Mammary epithelial cell (primary cell): ENCODE results near the gene MRAP2.

Source experiments
- EZH2 ChIP-seq: IDR thresholded peaks from 2 replicates; pipeline ENCODE4 v1.6.1; 2012; ENCODE audit warnings: low read length, inconsistent platforms, borderline replicate concordance
- TF ChIP-seq, protein P1 (sequence below), 2 donors: IDR thresholded peaks in 1 of 2; conservative IDR thresholded peaks in 1 of 2; 2 replicates each; pipeline ENCODE4 v1.5.1; 2011 to 2012; ENCODE audit warnings: inconsistent platforms in 2 of 2, low read length in 2 of 2, mild to moderate bottlenecking in 2 of 2, control low read depth in 1 of 2, low read depth in 1 of 2; ENCODE audit not compliant: insufficient read depth in 1 of 2; ENCODE audit errors: extremely low read depth in 1 of 2

DNA sequence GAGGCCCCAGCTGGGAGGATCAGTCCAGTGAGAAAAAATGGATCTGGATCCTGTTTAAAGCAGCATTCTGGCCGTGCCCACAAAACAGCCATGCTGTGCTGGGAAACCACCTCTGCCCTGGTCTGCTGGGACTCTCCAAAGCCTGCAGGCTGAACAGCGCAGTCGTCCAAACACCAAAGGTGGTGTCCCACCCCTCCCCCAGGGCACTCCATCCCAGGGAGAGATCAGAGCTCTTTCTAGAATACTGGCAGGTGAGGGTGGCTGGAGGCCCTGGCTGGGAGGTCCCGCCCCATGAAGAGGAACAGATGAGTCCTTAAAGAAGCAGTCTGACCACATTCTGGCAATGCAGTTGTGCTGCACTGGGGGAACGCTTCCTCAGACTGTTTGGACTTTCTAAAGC, 84.6 kb downstream of the MRAP2 start:
- TF ChIP-seq, protein P1, sequence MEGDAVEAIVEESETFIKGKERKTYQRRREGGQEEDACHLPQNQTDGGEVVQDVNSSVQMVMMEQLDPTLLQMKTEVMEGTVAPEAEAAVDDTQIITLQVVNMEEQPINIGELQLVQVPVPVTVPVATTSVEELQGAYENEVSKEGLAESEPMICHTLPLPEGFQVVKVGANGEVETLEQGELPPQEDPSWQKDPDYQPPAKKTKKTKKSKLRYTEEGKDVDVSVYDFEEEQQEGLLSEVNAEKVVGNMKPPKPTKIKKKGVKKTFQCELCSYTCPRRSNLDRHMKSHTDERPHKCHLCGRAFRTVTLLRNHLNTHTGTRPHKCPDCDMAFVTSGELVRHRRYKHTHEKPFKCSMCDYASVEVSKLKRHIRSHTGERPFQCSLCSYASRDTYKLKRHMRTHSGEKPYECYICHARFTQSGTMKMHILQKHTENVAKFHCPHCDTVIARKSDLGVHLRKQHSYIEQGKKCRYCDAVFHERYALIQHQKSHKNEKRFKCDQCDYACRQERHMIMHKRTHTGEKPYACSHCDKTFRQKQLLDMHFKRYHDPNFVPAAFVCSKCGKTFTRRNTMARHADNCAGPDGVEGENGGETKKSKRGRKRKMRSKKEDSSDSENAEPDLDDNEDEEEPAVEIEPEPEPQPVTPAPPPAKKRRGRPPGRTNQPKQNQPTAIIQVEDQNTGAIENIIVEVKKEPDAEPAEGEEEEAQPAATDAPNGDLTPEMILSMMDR (conservative IDR thresholded peaks at IDR 0.05 in 1 of 2, IDR thresholded peaks at IDR 0.05 in 1 of 2; ENCODE audit: extremely low read depth in 1 of 2, insufficient read depth in 1 of 2, low read depth in 1 of 2, low read length in 2 of 2): no peak
- no peak for TF ChIP-seq EZH2
